CD8-positive, alpha-beta memory T cell (primary cell): ENCODE measurements around the gene TP73. TPM values are rescaled to one million over a fixed set of nuclear protein-coding genes. Genes with fewer than 3 reads are reported as not detected.

Experiments
- CTCF ChIA-PET: fragments of 350-600 bp; sonication (Branson Sonifier 250); formaldehyde crosslinking; loops from one replicate; lab custom pipeline; 2021; ENCODE audit warnings: antibody characterized with exemption; lab: Charles Lee
- POLR2A ChIA-PET: fragments of 350-600 bp; sonication (Branson Sonifier 250); formaldehyde crosslinking; loops from one replicate; lab custom pipeline; 2021; ENCODE audit warnings: antibody characterized with exemption; lab: Charles Lee
- DNase-seq, 5 donors: peaks; one replicate each; pipeline versions ENCODE4 v3.0.0 to v3.0.0-alpha.2; 2020 to 2022; ENCODE audit warnings: mixed read lengths in 1 of 5
- H3K27ac ChIP-seq: one replicate; pipeline ENCODE4 v1.7.0; 2013; ENCODE audit warnings: low read depth, mild to moderate bottlenecking, low read length, moderate library complexity
- H3K27me3 ChIP-seq: 2 replicates; pipeline ENCODE4 v1.7.0; 2013; ENCODE audit warnings: low read length, mild to moderate bottlenecking; ENCODE audit not compliant: insufficient read depth, poor library complexity, severe bottlenecking
- H3K36me3 ChIP-seq: 2 replicates; pipeline ENCODE4 v1.7.0; 2013; ENCODE audit warnings: mild to moderate bottlenecking, low read length, moderate library complexity; ENCODE audit not compliant: insufficient read depth
- H3K4me1 ChIP-seq: 2 replicates; pipeline ENCODE4 v1.7.0; 2013; ENCODE audit warnings: mild to moderate bottlenecking, low read length, moderate library complexity; ENCODE audit not compliant: insufficient read depth
- H3K4me3 ChIP-seq: 2 replicates; pipeline ENCODE4 v1.7.0; 2013; ENCODE audit warnings: mild to moderate bottlenecking, low read length
- H3K9me3 ChIP-seq: 2 replicates; pipeline ENCODE4 v1.7.0; 2013; ENCODE audit warnings: mild to moderate bottlenecking, low read length
- H3K27ac Mint-ChIP-seq, 8 donors: one replicate each; pipeline ENCODE4 v1.8.0; 2020 to 2021; ENCODE audit warnings: mixed read lengths in 8 of 8, mild to moderate bottlenecking in 6 of 8, inconsistent platforms in 3 of 8, moderate library complexity in 3 of 8
- H3K27me3 Mint-ChIP-seq, 2 donors: one replicate each; pipeline ENCODE4 v1.8.0; 2020 to 2021; ENCODE audit warnings: mixed read lengths in 2 of 2, mild to moderate bottlenecking in 1 of 2, moderate library complexity in 1 of 2
- H3K36me3 Mint-ChIP-seq, 3 donors: one replicate each; pipeline ENCODE4 v1.8.0; 2020 to 2021; ENCODE audit warnings: mixed read lengths in 3 of 3, inconsistent platforms in 1 of 3, mild to moderate bottlenecking in 1 of 3
- H3K4me1 Mint-ChIP-seq, 3 donors: one replicate each; pipeline ENCODE4 v1.8.0; 2020 to 2021; ENCODE audit warnings: mixed read lengths in 3 of 3, inconsistent platforms in 1 of 3, mild to moderate bottlenecking in 1 of 3
- H3K4me3 Mint-ChIP-seq, 7 donors: one replicate each; pipeline ENCODE4 v1.8.0; 2020 to 2021; ENCODE audit warnings: mixed read lengths in 7 of 7, mild to moderate bottlenecking in 6 of 7, moderate library complexity in 4 of 7, inconsistent platforms in 2 of 7
- H3K9me3 Mint-ChIP-seq, 5 donors: one replicate each; pipeline ENCODE4 v1.8.0; 2020 to 2022; ENCODE audit warnings: mixed read lengths in 5 of 5, mild to moderate bottlenecking in 3 of 5, moderate library complexity in 2 of 5, inconsistent platforms in 1 of 5
- polyA plus RNA-seq: library from polyadenylated mRNA; unstranded; fragments of 300-500 nt; fragmentation: Illumina TruSeq; gene quantifications from one replicate; pipeline ENCODE4 v1.2.3, GENCODE V29; 2021
- total RNA-seq, 2 experiments: library from RNA; stranded (reverse); gene quantifications; one replicate each; pipeline ENCODE4 v1.2.3, GENCODE V29; 2021

The TP73 gene
- total and polyA plus RNA-seq, 3 experiments from 2014 or later = 0.20 to 0.63 (median 0.49) TPM

GRCh38 chr1:3628445-3628844 is 23.9 kb upstream of the TP73 start:
- peaks cover 0 to 1% of the 10 kb centered on the region in 2 donors for H3K27me3 Mint-ChIP-seq
- Histone ChIP-seq H3K9me3 (no peaks in the 10 kb centered on the region), H3K27ac (no peak overlapping the region), H3K4me3 (no peak overlapping the region), H3K36me3 (peaks cover 34% of the 10 kb centered on the region), H3K4me1 (peaks cover 17% of the 10 kb centered on the region), H3K27me3 (no peaks in the 10 kb centered on the region)
- H3K27ac Mint-ChIP-seq = peak overlapping the region in 3 of 8 donors; percentile 47 to 69 (median 57)
- H3K4me1 Mint-ChIP-seq = peaks cover 16 to 23% (median 16%) of the 10 kb centered on the region in 3 donors
- CTCF ChIA-PET = interaction anchor here (1.2 to 6.0 kb wide), 2 partner anchors 8 to 175 kb away, joined by 4 to 36 read pairs; no protein-coding TSS in a partner anchor
- H3K9me3 Mint-ChIP-seq = no peaks in the 10 kb centered on the region
- POLR2A ChIA-PET = no interaction called here
- H3K36me3 Mint-ChIP-seq = peaks cover 0 to 65% (median 2%) of the 10 kb centered on the region in 3 donors
- peak overlapping the region in 2 of 7 donors; percentile 40 to 45 for H3K4me3 Mint-ChIP-seq
- DNase-seq = no peak

- H3K27me3 Mint-ChIP-seq = peaks cover 0 to under 1% of the 10 kb centered on the region in 2 donors
- DNase-seq = no peak
- Histone ChIP-seq H3K9me3 (no peaks in the 10 kb centered on the region), H3K36me3 (peaks cover 34% of the 10 kb centered on the region), H3K4me3 (no peak overlapping the region), H3K27ac (no peak overlapping the region), H3K27me3 (no peaks in the 10 kb centered on the region), H3K4me1 (peaks cover 9% of the 10 kb centered on the region)
- H3K9me3 Mint-ChIP-seq = no peaks in the 10 kb centered on the region
- H3K27ac Mint-ChIP-seq = peak overlapping the region in 2 of 8 donors; percentile 42 to 66
- POLR2A ChIA-PET = interaction anchor here (0.5 kb wide), 1 partner anchor 1010 kb away, joined by 4 read pairs; no protein-coding TSS in a partner anchor
- peaks cover 8 to 11% (median 9%) of the 10 kb centered on the region in 3 donors for H3K4me1 Mint-ChIP-seq
- CTCF ChIA-PET = interaction anchor here (0.7 to 6.0 kb wide), 3 partner anchors 10 to 177 kb away, joined by 3 to 36 read pairs (median 4); no protein-coding TSS in a partner anchor
- H3K4me3 Mint-ChIP-seq = peak overlapping the region in 1 of 7 donors; percentile 56
- H3K36me3 Mint-ChIP-seq = peaks cover 0 to 72% (median 2%) of the 10 kb centered on the region in 3 donors
Measured at GRCh38 chr1:3629561-3630160, 22.7 kb upstream of the TP73 start.

GRCh38 chr1:3630161-3630611 is 22.1 kb upstream of the TP73 start:
- H3K4me3 Mint-ChIP-seq = peak overlapping the region in 2 of 7 donors; percentile 18 to 56
- POLR2A ChIA-PET = no interaction called here

GRCh38 chr1:3630914-3631313 is 21.4 kb upstream of the TP73 start:
- no peak for DNase-seq
- Histone ChIP-seq H3K4me3 (no peak overlapping the region), H3K4me1 (peaks cover 4% of the 10 kb centered on the region), H3K27ac (no peak overlapping the region), H3K27me3 (no peaks in the 10 kb centered on the region), H3K36me3 (peaks cover 38% of the 10 kb centered on the region), H3K9me3 (no peaks in the 10 kb centered on the region)
- POLR2A ChIA-PET = no interaction called here
- CTCF ChIA-PET = interaction anchor here (6.0 kb wide), 1 partner anchor 11 kb away, joined by 36 read pairs; no protein-coding TSS in a partner anchor
- H3K36me3 Mint-ChIP-seq = peaks cover 0 to 79% (median 2%) of the 10 kb centered on the region in 3 donors
- H3K4me1 Mint-ChIP-seq = peaks cover 4 to 5% (median 5%) of the 10 kb centered on the region in 3 donors
- no peaks in the 10 kb centered on the region for H3K9me3 Mint-ChIP-seq
- no peak overlapping the region for H3K4me3 Mint-ChIP-seq
- H3K27ac Mint-ChIP-seq = peak overlapping the region in 1 of 8 donors; percentile 81
- no peaks in the 10 kb centered on the region for H3K27me3 Mint-ChIP-seq

More at GRCh38 chr1:3630161-3630611, 22.1 kb upstream of the TP73 start:
- H3K9me3 ChIP-seq = no peaks in the 10 kb centered on the region
- CTCF ChIA-PET = interaction anchor here (0.7 to 6.0 kb wide), 2 partner anchors 10 to 15 kb away, joined by 3 to 36 read pairs; no protein-coding TSS in a partner anchor
- Mint-ChIP-seq H3K27ac (peak overlapping the region in 5 of 8 donors; percentile 42 to 83 (median 62)), H3K4me1 (peaks cover 8 to 9% (median 9%) of the 10 kb centered on the region in 3 donors), H3K27me3 (no peaks in the 10 kb centered on the region), H3K9me3 (no peaks in the 10 kb centered on the region), H3K36me3 (peaks cover 0 to 76% (median 2%) of the 10 kb centered on the region in 3 donors)
- H3K27ac ChIP-seq = no peak overlapping the region
- H3K36me3 ChIP-seq = peaks cover 34% of the 10 kb centered on the region
- H3K27me3 ChIP-seq = no peaks in the 10 kb centered on the region
- no peak overlapping the region for H3K4me3 ChIP-seq
- H3K4me1 ChIP-seq = peaks cover 9% of the 10 kb centered on the region
- DNase-seq = no peak

GRCh38 chr1:3631320-3632260 is 20.7 kb upstream of the TP73 start:
- Histone ChIP-seq H3K9me3 (no peaks in the 10 kb centered on the region), H3K27me3 (no peaks in the 10 kb centered on the region), H3K4me1 (no peaks in the 10 kb centered on the region), H3K4me3 (no peak overlapping the region), H3K27ac (no peak overlapping the region), H3K36me3 (peaks cover 43% of the 10 kb centered on the region)
- Mint-ChIP-seq H3K4me3 (no peak overlapping the region), H3K9me3 (no peaks in the 10 kb centered on the region), H3K4me1 (no peaks in the 10 kb centered on the region), H3K36me3 (peaks cover 0 to 82% (median 2%) of the 10 kb centered on the region in 3 donors), H3K27ac (peak overlapping the region in 1 of 8 donors; percentile 17), H3K27me3 (no peaks in the 10 kb centered on the region)
- CTCF ChIA-PET = interaction anchor here (6.0 kb wide), 1 partner anchor 11 kb away, joined by 36 read pairs; no protein-coding TSS in a partner anchor
- POLR2A ChIA-PET = no interaction called here
- DNase-seq = no peak

- Histone ChIP-seq H3K36me3 (peaks cover 49% of the 10 kb centered on the region), H3K4me3 (no peak overlapping the region), H3K4me1 (no peaks in the 10 kb centered on the region), H3K27ac (no peak overlapping the region), H3K27me3 (no peaks in the 10 kb centered on the region), H3K9me3 (no peaks in the 10 kb centered on the region)
- H3K9me3 Mint-ChIP-seq = no peaks in the 10 kb centered on the region
- no peaks in the 10 kb centered on the region for H3K27me3 Mint-ChIP-seq
- no peaks in the 10 kb centered on the region for H3K4me1 Mint-ChIP-seq
- peak overlapping the region in 1 of 8 donors; percentile 17 for H3K27ac Mint-ChIP-seq
- H3K4me3 Mint-ChIP-seq = no peak overlapping the region
- H3K36me3 Mint-ChIP-seq = peaks cover 0 to 87% (median 5%) of the 10 kb centered on the region in 3 donors
- ChIA-PET POLR2A (no interaction called here), CTCF (interaction anchor here (6.0 kb wide), 1 partner anchor 12 kb away, joined by 36 read pairs; no protein-coding TSS in a partner anchor)
- no peak for DNase-seq
Measured at GRCh38 chr1:3632298-3632697, 20.0 kb upstream of the TP73 start.

GRCh38 chr1:3632716-3633343 is 19.5 kb upstream of the TP73 start:
- Histone ChIP-seq H3K36me3 (peaks cover 49% of the 10 kb centered on the region), H3K4me1 (no peaks in the 10 kb centered on the region), H3K27me3 (no peaks in the 10 kb centered on the region), H3K27ac (no peak overlapping the region), H3K4me3 (no peak overlapping the region), H3K9me3 (no peaks in the 10 kb centered on the region)
- H3K9me3 Mint-ChIP-seq = no peaks in the 10 kb centered on the region
- no peak for DNase-seq
- no peak overlapping the region for H3K4me3 Mint-ChIP-seq
- H3K27ac Mint-ChIP-seq = peak overlapping the region in 1 of 8 donors; percentile 68
- POLR2A ChIA-PET = no interaction called here
- H3K27me3 Mint-ChIP-seq = no peaks in the 10 kb centered on the region
- CTCF ChIA-PET = no interaction called here
- H3K4me1 Mint-ChIP-seq = no peaks in the 10 kb centered on the region
- H3K36me3 Mint-ChIP-seq = peaks cover 0 to 87% (median 5%) of the 10 kb centered on the region in 3 donors
